C4-2B (cell line): Measurements from ENCODE around the gene HIP1.

Source experiments
- ZFX ChIP-seq: fragments of 450-650 bp; IDR thresholded peaks from 2 replicates; pipeline ENCODE4 v1.6.1; 2017
- TF ChIP-seq, protein P1 (sequence below): fragments of 450-650 bp; conservative IDR thresholded peaks from 2 replicates; pipeline ENCODE4 v1.5.1; 2017; ENCODE audit warnings: mild to moderate bottlenecking

DNA sequence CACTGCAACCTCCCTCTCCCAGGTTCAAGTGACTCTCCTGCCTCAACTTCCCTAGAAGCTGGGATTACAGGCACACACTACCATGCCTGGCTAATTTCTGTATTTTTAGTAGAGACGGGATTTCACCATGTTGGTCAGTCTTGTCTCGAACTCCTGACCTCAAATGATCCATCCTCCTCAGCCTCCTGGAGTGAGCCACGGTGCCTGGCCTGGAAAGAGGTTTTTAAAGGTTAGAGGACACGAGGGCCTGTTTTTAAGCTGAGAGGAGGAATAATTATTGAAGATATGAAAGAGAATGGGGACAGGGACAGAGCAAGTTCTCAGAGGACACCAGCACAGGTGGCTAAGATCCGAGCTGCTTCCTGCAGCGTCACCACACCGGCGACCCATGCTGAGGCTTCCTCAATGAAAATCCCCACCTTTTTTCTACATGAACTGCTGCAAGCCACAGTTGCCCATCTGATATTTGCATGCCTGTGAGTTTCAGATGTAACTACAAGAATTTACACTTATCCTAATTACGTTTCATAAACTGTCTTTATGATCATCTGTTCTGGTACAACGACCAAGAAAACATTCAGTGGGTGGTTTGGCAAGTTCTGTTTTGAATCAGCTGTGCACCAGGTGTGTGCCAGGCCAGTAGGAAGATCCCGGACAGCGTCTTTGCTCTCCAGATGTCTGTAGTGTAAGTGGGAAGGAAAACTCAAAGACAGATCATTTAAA is 76.0 kb downstream of the HIP1 start:
- TF ChIP-seq, protein P1, sequence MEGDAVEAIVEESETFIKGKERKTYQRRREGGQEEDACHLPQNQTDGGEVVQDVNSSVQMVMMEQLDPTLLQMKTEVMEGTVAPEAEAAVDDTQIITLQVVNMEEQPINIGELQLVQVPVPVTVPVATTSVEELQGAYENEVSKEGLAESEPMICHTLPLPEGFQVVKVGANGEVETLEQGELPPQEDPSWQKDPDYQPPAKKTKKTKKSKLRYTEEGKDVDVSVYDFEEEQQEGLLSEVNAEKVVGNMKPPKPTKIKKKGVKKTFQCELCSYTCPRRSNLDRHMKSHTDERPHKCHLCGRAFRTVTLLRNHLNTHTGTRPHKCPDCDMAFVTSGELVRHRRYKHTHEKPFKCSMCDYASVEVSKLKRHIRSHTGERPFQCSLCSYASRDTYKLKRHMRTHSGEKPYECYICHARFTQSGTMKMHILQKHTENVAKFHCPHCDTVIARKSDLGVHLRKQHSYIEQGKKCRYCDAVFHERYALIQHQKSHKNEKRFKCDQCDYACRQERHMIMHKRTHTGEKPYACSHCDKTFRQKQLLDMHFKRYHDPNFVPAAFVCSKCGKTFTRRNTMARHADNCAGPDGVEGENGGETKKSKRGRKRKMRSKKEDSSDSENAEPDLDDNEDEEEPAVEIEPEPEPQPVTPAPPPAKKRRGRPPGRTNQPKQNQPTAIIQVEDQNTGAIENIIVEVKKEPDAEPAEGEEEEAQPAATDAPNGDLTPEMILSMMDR: no peak
- TF ChIP-seq ZFX: no peak
